ENCODE data around the gene TMEM178B.

The TMEM178B gene

DNA sequence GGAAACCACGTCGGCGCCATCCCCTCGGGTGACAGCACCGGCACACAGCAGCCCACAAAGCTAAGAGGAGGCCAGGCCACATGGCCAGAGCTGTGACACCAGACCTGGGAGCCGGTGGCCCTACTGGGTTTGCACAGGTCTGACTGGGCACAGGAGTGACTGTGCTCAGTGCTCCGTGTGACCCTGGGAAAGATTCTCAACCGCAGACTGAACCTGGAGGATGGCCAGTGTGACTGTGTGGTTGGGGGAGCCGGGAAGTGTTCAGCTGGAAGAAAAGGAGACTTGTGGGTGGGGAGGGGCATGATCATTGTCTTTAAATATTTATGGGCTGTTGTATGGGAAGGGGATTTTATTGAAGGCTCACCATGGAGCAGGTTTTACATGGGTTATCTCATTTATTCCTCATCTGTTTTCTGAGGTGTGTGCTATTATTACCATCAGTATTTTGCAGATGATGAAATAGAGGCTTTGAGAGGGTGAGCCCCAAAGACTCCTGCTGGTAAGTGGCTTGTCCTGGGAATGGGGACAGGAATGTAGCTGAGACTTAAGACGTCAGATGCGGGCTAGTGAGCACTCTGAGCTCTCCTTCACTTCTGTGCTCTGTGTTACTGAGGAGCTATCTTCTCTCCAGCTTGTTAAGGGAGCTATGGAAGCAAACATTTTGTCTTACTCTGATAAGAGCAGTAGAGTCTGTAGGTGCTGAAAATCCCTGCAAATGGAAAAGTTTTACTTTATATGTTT, 127.5 kb downstream of the TMEM178B start:
- no peak overlapping the region for H3K9ac ChIP-seq
- no peak overlapping the region for H3K27ac ChIP-seq
- no peak overlapping the region for H3K4me2 ChIP-seq
- H3K79me2 ChIP-seq (ENCODE audit: insufficient read depth, low read depth): no peaks in the 10 kb centered on the region
- H3K4me3 ChIP-seq (IDR thresholded peaks at IDR 0.05; ENCODE audit: insufficient read depth, low read depth, low read length): no peak overlapping the region
- H3K36me3 ChIP-seq (ENCODE audit: insufficient read depth): no peaks in the 10 kb centered on the region
- TF ChIP-seq, protein P1, sequence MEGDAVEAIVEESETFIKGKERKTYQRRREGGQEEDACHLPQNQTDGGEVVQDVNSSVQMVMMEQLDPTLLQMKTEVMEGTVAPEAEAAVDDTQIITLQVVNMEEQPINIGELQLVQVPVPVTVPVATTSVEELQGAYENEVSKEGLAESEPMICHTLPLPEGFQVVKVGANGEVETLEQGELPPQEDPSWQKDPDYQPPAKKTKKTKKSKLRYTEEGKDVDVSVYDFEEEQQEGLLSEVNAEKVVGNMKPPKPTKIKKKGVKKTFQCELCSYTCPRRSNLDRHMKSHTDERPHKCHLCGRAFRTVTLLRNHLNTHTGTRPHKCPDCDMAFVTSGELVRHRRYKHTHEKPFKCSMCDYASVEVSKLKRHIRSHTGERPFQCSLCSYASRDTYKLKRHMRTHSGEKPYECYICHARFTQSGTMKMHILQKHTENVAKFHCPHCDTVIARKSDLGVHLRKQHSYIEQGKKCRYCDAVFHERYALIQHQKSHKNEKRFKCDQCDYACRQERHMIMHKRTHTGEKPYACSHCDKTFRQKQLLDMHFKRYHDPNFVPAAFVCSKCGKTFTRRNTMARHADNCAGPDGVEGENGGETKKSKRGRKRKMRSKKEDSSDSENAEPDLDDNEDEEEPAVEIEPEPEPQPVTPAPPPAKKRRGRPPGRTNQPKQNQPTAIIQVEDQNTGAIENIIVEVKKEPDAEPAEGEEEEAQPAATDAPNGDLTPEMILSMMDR (conservative IDR thresholded peaks at IDR 0.05; ENCODE audit: low read depth, low read length): no peak
- no peaks in the 10 kb centered on the region for H4K20me1 ChIP-seq (ENCODE audit: insufficient read depth)
- H2AFZ ChIP-seq (ENCODE audit: low read depth): no peak overlapping the region
- no peaks in the 10 kb centered on the region for H3K27me3 ChIP-seq (ENCODE audit: insufficient read depth, low read depth)
- H3K4me1 ChIP-seq (ENCODE audit: low read depth, poor library complexity, severe bottlenecking): no peaks in the 10 kb centered on the region

GRCh38 chr7:141202535-141202934, 128.7 kb downstream of the TMEM178B start:
- Histone ChIP-seq H2AFZ (ENCODE audit: low read depth) (no peak overlapping the region), H3K9ac (no peak overlapping the region), H3K36me3 (ENCODE audit: insufficient read depth) (no peaks in the 10 kb centered on the region), H3K4me3 (IDR thresholded peaks at IDR 0.05; ENCODE audit: insufficient read depth, low read depth, low read length) (no peak overlapping the region), H3K79me2 (ENCODE audit: insufficient read depth, low read depth) (no peaks in the 10 kb centered on the region), H4K20me1 (ENCODE audit: insufficient read depth) (no peaks in the 10 kb centered on the region), H3K27ac (no peak overlapping the region), H3K4me2 (no peak overlapping the region), H3K27me3 (ENCODE audit: insufficient read depth, low read depth) (no peaks in the 10 kb centered on the region), H3K4me1 (ENCODE audit: low read depth, poor library complexity, severe bottlenecking) (no peaks in the 10 kb centered on the region)
- TF ChIP-seq, protein P1 (conservative IDR thresholded peaks at IDR 0.05; ENCODE audit: low read depth, low read length): no peak

- Histone ChIP-seq H4K20me1 (ENCODE audit: insufficient read depth) (no peaks in the 10 kb centered on the region), H3K79me2 (ENCODE audit: insufficient read depth, low read depth) (no peaks in the 10 kb centered on the region)
Measured at GRCh38 chr7:141203177-141203576, 129.3 kb downstream of the TMEM178B start.

GRCh38 chr7:141203586-141203985, 129.7 kb downstream of the TMEM178B start:
- no peaks in the 10 kb centered on the region for H3K79me2 ChIP-seq (ENCODE audit: insufficient read depth, low read depth)
- no peaks in the 10 kb centered on the region for H3K4me1 ChIP-seq (ENCODE audit: low read depth, poor library complexity, severe bottlenecking)
- H3K9ac ChIP-seq: no peak overlapping the region
- no peak overlapping the region for H2AFZ ChIP-seq (ENCODE audit: low read depth)
- H3K36me3 ChIP-seq (ENCODE audit: insufficient read depth): no peaks in the 10 kb centered on the region
- H4K20me1 ChIP-seq (ENCODE audit: insufficient read depth): no peaks in the 10 kb centered on the region
- H3K4me3 ChIP-seq (IDR thresholded peaks at IDR 0.05; ENCODE audit: insufficient read depth, low read depth, low read length): no peak overlapping the region
- H3K27ac ChIP-seq: no peak overlapping the region
- TF ChIP-seq, protein P1 (conservative IDR thresholded peaks at IDR 0.05; ENCODE audit: low read depth, low read length): no peak
- H3K27me3 ChIP-seq (ENCODE audit: insufficient read depth, low read depth): no peaks in the 10 kb centered on the region
- no peak overlapping the region for H3K4me2 ChIP-seq

More at GRCh38 chr7:141203177-141203576, 129.3 kb downstream of the TMEM178B start:
- H3K4me3 ChIP-seq (IDR thresholded peaks at IDR 0.05; ENCODE audit: insufficient read depth, low read depth, low read length): no peak overlapping the region
- H3K36me3 ChIP-seq (ENCODE audit: insufficient read depth): no peaks in the 10 kb centered on the region
- H3K9ac ChIP-seq: no peak overlapping the region
- H2AFZ ChIP-seq (ENCODE audit: low read depth): no peak overlapping the region
- no peak overlapping the region for H3K4me2 ChIP-seq
- H3K4me1 ChIP-seq (ENCODE audit: low read depth, poor library complexity, severe bottlenecking): no peaks in the 10 kb centered on the region
- TF ChIP-seq, protein P1 (conservative IDR thresholded peaks at IDR 0.05; ENCODE audit: low read depth, low read length): no peak
- H3K27me3 ChIP-seq (ENCODE audit: insufficient read depth, low read depth): no peaks in the 10 kb centered on the region
- H3K27ac ChIP-seq: no peak overlapping the region
